ENCODE results near the gene HUNK.

HUNK gene

GRCh38 chr21:31948676-31949075 lies 75.9 kb downstream of the HUNK start:
- no peak overlapping the region for H3K4me3 ChIP-seq (ENCODE audit: low read depth, low read length)
- no peak for TF ChIP-seq CTCF (conservative IDR thresholded peaks at IDR 0.05; ENCODE audit: low read depth, low read length)
- no peak for DNase-seq (ENCODE audit: low read depth)

- no peak for DNase-seq (ENCODE audit: low read depth)
- H3K4me3 ChIP-seq (ENCODE audit: low read depth, low read length): no peak overlapping the region
- no peak for TF ChIP-seq CTCF (conservative IDR thresholded peaks at IDR 0.05; ENCODE audit: low read depth, low read length)
Observed at GRCh38 chr21:31952828-31953227, 80.0 kb downstream of the HUNK start.

- no peak for TF ChIP-seq CTCF (conservative IDR thresholded peaks at IDR 0.05; ENCODE audit: low read depth, low read length)
- no peak overlapping the region for H3K4me3 ChIP-seq (ENCODE audit: low read depth, low read length)
- no peak for DNase-seq (ENCODE audit: low read depth)
Observed at GRCh38 chr21:31957631-31958030, 84.8 kb downstream of the HUNK start.

GRCh38 chr21:31959881-31960280 lies 87.1 kb downstream of the HUNK start:
- no peak for TF ChIP-seq CTCF (conservative IDR thresholded peaks at IDR 0.05; ENCODE audit: low read depth, low read length)
- H3K4me3 ChIP-seq (ENCODE audit: low read depth, low read length): no peak overlapping the region
- no peak for DNase-seq (ENCODE audit: low read depth)

- no peak for DNase-seq (ENCODE audit: low read depth)
- no peak overlapping the region for H3K4me3 ChIP-seq (ENCODE audit: low read depth, low read length)
- TF ChIP-seq CTCF (conservative IDR thresholded peaks at IDR 0.05; ENCODE audit: low read depth, low read length): no peak
Observed at GRCh38 chr21:31961027-31961426, 88.2 kb downstream of the HUNK start.

GRCh38 chr21:31961704-31962103 lies 88.9 kb downstream of the HUNK start:
- DNase-seq (ENCODE audit: low read depth): no peak
- H3K4me3 ChIP-seq (ENCODE audit: low read depth, low read length): no peak overlapping the region
- TF ChIP-seq CTCF (conservative IDR thresholded peaks at IDR 0.05; ENCODE audit: low read depth, low read length): no peak

- DNase-seq (ENCODE audit: low read depth): no peak
- no peak overlapping the region for H3K4me3 ChIP-seq (ENCODE audit: low read depth, low read length)
- TF ChIP-seq CTCF (conservative IDR thresholded peaks at IDR 0.05; ENCODE audit: low read depth, low read length): no peak
Observed at GRCh38 chr21:31964692-31965091, 91.9 kb downstream of the HUNK start.

All from choroid plexus epithelial cell (primary cell).